Activated naive CD4-positive, alpha-beta T cell treated with anti-CD3 and anti-CD28 coated beads, Interleukin-2, amount 50 U/mL, for 72 hours (primary cell): Measurements from ENCODE around the gene IFT122. TPM values are rescaled to one million over a fixed set of nuclear protein-coding genes. Genes with fewer than 3 reads are reported as not detected.
A peak's percentile ranks its signal among the peaks of the same experiment; 100 is the strongest.
"Not testable (repeated sequence)": the region's sequence is repeated elsewhere in the genome, so short reads cannot be mapped to it uniquely, and the experiment has no call there.

ENCODE experiments used
- ATAC-seq, 2 donors: fragments of 150-1000 bp; cut with Tn5 transposase; 2 replicates each; pipeline ENCODE4 v1.10.0; 2021; ENCODE audit warnings: mild to moderate bottlenecking in 2 of 2, moderate library complexity in 2 of 2
- DNase-seq, 2 donors: peaks; one replicate each; pipeline ENCODE4 v3.0.0; 2021 to 2022; ENCODE audit warnings: low spot score in 2 of 2
- H3K27ac Mint-ChIP-seq, 2 donors: one replicate each; pipeline ENCODE4 v1.8.0; 2022; ENCODE audit warnings: mild to moderate bottlenecking in 2 of 2, mixed read lengths in 2 of 2
- H3K36me3 Mint-ChIP-seq, 2 donors: one replicate each; pipeline ENCODE4 v1.8.0; 2022; ENCODE audit warnings: mixed read lengths in 2 of 2
- H3K9me3 Mint-ChIP-seq, 2 donors: one replicate each; pipeline ENCODE4 v1.8.0; 2022; ENCODE audit warnings: mixed read lengths in 2 of 2
- total RNA-seq, 2 donors: library from RNA; stranded (reverse); gene quantifications; one replicate each; pipeline ENCODE4 v1.2.3, GENCODE V29; 2022

Gene IFT122
- total RNA-seq, 2 donors from 2014 or later: 29.5 to 39.8 TPM

DNA sequence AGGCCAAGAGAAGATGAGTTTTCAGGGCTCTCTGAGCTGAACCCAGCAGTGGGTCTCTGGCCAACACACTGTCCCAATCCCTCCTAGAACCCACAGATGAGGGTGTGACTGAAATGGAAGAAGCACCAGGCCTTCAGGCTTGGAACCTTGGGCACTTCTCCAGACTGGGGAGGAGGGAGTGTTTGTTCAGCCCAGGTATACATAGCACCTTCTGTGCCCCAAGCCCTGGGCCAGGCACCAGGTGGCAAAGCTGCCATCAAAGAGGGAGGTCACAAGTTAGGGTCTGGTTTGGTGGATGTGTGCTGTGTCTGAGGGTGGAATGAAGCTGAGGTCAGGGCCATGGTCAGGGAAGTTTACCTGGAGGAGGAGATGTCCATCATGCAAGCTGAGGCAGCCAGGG, 72.6 kb downstream of the IFT122 start:
- DNase-seq (no peak), ATAC-seq (no peak)
- H3K9me3 Mint-ChIP-seq: no peaks in the 10 kb centered on the region
- H3K27ac Mint-ChIP-seq: peak overlapping the region in 1 of 2 donors; percentile 38
- H3K36me3 Mint-ChIP-seq: no peaks in the 10 kb centered on the region

DNA sequence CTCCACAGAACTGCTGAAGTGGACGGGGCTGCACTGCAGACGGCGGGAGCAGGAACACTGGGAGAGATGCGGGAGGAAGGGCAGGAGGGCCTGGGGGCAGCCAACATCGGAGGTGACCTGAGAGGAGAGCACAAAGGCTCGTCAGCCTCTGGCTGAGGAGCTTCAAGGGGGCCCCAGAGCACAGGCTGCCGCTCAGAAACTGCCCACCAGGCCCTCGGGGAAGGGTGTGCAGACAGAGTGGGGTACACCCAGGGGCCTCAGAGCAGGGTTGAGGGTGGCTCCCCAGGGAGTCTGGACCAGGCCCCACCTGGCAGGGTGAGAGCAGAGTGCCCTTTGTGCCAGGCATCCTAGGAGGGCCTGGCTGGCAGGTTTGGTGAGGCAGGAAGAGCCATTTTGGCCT, 73.7 kb downstream of the IFT122 start:
- ATAC-seq (no peak), DNase-seq (no peak)
- Mint-ChIP-seq H3K36me3 (no peaks in the 10 kb centered on the region), H3K9me3 (no peaks in the 10 kb centered on the region), H3K27ac (no peak overlapping the region)

DNA sequence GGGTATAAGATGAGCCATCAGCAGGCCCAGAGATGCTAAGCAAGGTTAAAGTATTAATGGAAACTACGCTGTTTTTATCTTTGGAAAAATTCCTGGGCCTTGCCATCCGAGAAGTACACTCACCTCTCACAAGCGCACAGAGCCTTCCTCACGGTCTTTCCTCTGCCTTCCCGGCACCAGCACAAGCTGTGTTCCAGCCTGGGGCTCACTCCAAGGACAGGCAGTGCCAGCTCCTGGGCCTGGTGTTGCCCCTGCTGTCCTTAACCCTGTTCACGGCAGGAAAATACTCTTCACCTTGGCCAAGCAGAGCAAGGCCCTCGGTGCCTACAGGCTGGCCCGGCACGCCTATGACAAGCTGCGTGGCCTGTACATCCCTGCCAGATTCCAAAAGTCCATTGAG, 74.1 kb downstream of the IFT122 start:
- DNase-seq (no peak), ATAC-seq (no peak)
- Mint-ChIP-seq H3K27ac (no peak overlapping the region), H3K9me3 (no peaks in the 10 kb centered on the region), H3K36me3 (no peaks in the 10 kb centered on the region)

DNA sequence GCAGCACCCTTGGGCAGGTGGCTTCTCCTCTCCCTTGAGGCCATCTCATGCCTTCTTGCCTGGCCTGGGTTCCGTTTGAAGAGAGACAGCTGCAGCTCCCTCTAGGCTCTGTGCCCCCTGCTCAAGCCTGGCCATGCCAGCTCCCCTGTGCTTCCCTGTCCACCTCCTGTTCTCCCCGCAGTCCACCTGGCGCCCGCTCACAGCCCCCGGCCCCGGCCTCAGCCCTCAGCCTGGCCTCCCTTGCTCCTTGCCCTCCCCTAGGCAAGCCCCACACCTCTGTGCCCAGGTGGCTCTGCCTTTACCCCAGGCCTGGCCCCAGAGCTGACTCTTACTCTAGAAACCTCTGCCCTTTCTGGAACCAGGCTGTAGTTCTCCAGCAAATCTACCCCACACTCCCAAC, 74.5 kb downstream of the IFT122 start:
- peak overlapping the region in 1 of 2 donors; percentile 3 for H3K27ac Mint-ChIP-seq
- no peak for DNase-seq
- no peaks in the 10 kb centered on the region for H3K36me3 Mint-ChIP-seq
- no peak for ATAC-seq
- no peaks in the 10 kb centered on the region for H3K9me3 Mint-ChIP-seq

DNA sequence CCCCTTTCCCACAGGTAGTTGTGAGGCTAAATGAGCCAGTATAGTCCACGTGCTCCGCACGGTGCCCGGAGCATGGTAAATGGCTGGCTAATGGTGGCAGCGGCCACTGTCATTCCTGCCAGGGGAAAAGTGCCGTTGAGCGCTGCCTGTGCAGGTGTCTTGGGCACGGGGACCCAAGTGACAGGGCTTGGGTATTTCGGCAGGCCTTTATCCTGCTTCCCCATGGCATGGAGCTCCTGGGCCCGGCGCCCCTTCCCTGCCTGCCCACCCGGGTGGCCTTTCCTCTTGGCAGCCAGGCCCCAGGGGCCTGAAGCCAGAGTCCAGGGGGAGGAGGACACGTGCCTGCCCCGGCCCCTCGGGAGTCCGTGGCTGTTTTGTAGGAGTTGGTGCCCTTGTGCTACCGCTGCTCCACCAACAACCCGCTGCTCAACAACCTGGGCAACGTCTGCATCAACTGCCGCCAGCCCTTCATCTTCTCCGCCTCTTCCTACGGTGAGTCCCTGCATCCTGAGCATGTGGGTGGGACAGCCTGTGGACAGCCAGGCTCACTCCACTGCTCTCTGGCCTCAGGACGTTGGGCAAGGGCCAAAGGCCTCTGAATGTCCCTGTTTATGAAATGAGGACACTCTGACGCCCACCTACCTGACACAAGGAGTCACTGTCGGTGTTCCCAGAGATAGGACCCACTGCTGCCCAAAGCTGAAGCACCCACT, 75.2 kb downstream of the IFT122 start:
- not testable (repeated sequence) for DNase-seq, H3K9me3 Mint-ChIP-seq, H3K36me3 Mint-ChIP-seq, ATAC-seq
- H3K27ac Mint-ChIP-seq: peak overlapping the region in 1 of 2 donors; percentile 47

DNA sequence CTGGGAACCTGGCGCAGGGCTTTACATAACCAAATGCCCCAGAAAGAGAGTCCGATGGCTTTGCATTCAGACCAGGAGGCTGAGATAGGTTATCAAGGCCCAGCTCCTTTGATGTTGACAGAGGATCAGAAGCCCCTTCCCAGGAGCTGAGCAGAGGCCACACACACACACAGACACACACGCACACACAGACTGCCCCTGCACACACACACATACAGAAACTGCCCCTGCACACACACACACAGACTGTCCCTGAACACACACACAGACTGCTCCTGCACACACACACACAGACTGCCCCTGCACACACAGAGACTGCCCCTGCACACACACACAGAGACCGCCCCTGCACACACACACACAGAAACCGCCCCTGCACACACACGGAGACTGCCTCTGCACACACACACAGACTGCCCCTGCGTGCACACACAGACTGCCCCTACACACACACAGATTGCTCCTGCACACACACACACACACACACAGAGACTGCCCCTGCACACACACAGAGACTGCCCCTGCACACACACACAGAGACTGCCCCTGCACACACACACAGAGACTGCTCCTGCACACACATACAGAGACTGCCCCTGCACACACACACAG, 75.9 kb downstream of the IFT122 start:
- H3K9me3 Mint-ChIP-seq, ATAC-seq, DNase-seq, H3K36me3 Mint-ChIP-seq: not testable (repeated sequence)
- H3K27ac Mint-ChIP-seq: peak overlapping the region in 1 of 2 donors; percentile 63

DNA sequence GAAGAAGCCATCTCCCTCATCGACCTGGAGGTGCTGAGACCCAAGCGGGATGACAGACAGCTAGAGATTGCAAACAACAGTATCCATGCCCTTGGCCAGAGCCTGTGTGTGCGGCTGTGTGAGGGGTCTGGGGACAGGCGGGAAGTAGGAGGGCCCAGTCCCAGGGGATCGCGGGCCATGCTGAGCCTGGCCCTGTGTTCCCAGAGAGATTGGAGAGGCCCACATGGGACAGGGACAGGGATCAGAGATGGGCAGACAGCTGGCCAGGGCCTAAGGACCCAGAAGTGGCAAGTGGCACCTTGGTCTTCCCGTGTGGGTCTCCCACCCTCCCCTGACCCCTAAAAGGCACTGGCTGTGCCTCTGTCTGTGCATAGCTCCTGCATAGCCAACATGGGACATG, 77.5 kb downstream of the IFT122 start:
- no peak overlapping the region for H3K27ac Mint-ChIP-seq
- no peaks in the 10 kb centered on the region for H3K9me3 Mint-ChIP-seq
- peak in 1 of 2 donors; percentile 13 for ATAC-seq
- DNase-seq: no peak
- no peaks in the 10 kb centered on the region for H3K36me3 Mint-ChIP-seq

DNA sequence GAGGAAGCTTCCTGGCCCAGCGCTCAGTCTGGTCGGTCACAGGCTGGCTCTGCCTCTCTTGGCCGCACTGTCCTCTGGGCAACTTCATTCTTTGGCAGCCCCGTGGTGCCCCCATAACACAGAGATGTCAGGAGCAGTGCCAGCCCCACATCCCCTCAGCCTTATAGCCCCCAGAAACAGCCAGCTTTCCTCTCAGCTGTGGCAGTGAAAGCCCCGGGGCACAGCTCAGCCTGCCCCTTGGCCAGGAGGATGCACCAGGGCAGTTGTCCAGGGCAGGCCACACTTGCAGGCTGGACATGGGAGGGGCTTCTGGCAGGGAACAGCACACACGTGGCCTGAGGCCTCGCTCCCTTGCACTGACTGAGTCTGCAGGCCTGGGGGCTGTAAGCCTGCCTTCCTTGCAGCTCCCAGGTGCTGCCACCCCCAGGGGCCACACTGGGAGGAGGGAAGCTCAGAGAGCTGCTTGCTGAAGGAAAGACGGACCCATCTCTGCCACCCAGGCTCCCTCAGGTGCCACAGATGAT, 78.1 kb downstream of the IFT122 start:
- DNase-seq: no peak
- no peak overlapping the region for H3K27ac Mint-ChIP-seq
- ATAC-seq: no peak
- no peaks in the 10 kb centered on the region for H3K9me3 Mint-ChIP-seq
- H3K36me3 Mint-ChIP-seq: no peaks in the 10 kb centered on the region

DNA sequence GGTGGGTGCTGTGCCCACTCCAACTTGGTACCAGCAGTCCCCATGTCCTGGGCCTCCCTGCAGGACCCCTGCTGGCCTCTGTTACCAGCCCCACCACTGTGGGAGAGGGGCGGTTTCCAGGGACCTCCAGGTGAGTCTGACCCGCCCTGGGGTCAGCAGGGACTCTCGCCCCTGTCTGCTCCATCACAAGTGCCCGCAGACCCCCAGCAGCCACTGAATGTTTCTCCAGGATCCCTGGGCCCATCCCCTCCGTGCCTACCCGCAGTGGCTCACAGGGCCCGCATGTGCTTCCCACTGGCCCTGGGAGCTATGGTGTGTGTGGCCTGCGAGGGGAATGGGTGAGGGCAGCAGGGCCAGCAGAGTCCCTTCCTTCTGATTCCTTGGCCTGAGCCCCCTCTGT, 78.6 kb downstream of the IFT122 start:
- no peaks in the 10 kb centered on the region for H3K9me3 Mint-ChIP-seq

DNA sequence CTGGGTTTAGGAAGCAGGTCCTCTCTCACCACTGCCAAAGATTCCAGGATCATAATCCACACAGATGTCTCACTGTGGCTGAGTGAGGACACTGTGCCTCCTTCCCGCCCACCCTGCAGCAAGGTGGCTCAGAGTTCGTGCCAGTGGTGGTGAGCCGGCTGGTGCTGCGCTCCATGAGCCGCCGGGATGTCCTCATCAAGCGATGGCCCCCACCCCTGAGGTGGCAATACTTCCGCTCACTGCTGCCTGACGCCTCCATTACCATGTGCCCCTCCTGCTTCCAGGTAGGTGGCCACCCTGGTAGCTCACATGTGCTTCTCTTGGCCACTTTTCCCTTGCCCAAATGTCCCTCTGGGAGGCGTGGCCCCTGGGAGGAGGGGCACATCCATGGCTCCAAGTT, 79.4 kb downstream of the IFT122 start:
- Mint-ChIP-seq H3K9me3 (no peaks in the 10 kb centered on the region), H3K27ac (no peak overlapping the region), H3K36me3 (no peaks in the 10 kb centered on the region)
- DNase-seq: no peak
- no peak for ATAC-seq

More for the DNA sequence above, 78.6 kb downstream of the IFT122 start:
- DNase-seq (no peak), ATAC-seq (no peak)
- H3K27ac Mint-ChIP-seq: no peak overlapping the region
- H3K36me3 Mint-ChIP-seq: no peaks in the 10 kb centered on the region

DNA sequence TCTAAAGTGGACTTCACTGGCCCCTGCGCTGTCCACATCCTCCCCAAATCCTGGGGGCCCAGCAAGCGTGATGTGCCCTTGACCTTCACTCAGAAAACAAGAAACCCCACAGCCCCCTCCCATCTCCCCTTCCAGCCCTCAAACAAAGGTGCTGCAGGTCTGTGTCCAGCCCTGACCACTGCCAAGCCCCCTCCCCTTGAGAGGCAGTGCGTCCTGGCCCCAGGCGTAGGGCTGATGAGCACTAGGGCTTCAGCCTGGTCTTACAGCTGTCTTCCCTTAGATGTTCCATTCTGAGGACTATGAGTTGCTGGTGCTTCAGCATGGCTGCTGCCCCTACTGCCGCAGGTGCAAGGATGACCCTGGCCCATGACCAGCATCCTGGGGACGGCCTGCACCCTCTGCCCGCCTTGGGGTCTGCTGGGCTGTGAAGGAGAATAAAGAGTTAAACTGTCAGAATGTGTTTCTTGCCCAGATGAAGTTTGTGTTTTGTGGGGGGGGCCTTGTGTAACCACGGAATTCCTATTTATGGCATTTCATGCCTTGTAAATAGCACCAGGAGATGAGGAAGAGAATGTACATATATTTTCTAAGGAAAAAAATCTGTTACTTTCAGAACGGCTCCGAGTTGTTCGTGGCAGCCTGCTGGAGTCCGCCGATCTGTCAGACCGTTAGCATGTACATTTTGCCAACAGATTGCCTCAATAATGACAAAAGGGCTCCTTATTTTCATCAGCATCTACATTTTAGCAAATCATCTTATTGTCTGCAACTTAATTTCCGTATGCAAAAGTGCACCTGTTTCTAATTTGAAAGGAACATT, 80.1 kb downstream of the IFT122 start:
- DNase-seq (no peak), ATAC-seq (no peak)
- no peaks in the 10 kb centered on the region for H3K36me3 Mint-ChIP-seq
- no peaks in the 10 kb centered on the region for H3K9me3 Mint-ChIP-seq
- H3K27ac Mint-ChIP-seq: no peak overlapping the region

DNA sequence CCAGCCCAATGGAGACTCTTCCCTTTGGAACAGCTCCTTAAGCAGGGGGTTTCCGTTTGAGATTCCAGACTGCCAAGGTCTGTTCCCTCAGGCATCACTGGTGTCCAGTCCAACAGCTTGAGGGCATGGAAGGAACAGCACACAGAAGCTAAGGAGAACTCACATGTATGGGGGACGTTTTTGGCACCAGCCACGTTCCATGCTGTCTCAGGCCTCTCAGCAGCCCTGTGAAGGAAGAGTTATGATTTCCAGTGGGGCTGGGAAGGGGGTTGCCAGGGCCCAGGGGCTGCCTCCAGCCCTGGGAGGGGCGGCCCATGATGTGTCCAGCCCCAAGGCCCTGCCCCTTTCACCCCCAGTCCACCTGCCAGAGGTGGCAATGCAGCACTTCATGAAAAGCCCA, 80.9 kb downstream of the IFT122 start:
- no peak for ATAC-seq
- H3K27ac Mint-ChIP-seq: no peak overlapping the region

DNA sequence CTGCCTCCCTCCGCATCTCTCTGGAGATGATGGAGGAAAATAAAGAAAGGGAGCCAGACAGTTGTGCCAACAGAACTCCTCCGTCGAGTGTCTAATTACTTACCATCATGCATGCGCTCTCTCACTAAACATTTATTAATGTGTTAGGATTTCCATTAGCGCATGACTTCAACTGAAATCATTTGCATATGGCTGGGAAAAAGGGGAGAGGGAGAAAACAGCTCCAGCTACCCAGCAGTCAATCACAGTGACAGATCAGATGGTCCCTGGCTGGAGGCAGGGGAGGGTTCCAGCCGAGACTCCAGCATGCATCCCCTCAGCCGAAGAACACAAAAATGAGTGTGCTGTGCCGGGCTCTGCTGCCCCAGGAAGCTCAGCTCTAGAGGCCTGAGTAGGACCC, 81.6 kb downstream of the IFT122 start:
- ATAC-seq (no peak), DNase-seq (no peak)
- Mint-ChIP-seq H3K9me3 (no peaks in the 10 kb centered on the region), H3K36me3 (no peaks in the 10 kb centered on the region), H3K27ac (no peak overlapping the region)

More for the DNA sequence above, 80.9 kb downstream of the IFT122 start:
- Mint-ChIP-seq H3K36me3 (no peaks in the 10 kb centered on the region), H3K9me3 (no peaks in the 10 kb centered on the region)
- no peak for DNase-seq

DNA sequence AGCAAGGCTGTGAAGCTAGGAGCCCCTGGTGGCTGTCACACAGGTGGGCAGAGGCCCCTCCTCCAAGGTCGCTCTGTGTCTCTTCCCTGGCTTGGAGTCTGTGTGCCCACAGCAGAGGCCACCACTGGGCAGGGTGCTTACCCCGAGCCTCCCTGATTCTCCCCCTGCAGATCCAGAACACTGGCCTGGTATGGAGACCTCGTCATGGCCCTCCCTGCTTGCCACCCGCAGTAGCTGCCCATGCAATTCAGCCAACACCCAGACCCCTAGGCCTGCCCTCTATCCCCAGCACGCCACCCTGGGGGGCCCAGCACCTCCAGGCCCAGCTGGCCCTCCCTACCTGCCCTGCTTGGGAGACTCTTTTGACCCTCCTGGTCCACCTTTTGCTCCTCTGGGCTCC, 82.9 kb downstream of the IFT122 start:
- H3K36me3 Mint-ChIP-seq: no peaks in the 10 kb centered on the region
- DNase-seq: no peak
- H3K9me3 Mint-ChIP-seq: no peaks in the 10 kb centered on the region
- no peak overlapping the region for H3K27ac Mint-ChIP-seq
- no peak for ATAC-seq

DNA sequence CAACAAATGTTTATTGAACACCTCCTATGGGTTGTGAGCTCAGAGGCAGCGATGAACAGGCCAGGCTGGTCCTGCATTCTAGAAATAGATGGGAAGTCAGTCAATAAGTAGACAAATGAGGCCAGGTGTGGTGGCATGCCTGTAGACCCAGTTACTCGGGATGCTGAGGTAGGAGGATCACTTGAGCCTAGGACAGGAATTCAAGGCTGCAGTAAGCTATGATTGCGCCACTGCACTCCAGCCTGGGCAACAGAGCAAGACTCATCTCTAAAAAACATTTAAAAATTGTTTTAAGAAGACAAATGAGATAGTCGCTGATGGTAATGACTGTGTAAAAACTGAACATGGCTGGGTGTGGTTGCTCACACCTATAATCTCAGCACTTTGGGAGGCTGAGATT, 84.1 kb downstream of the IFT122 start:
- DNase-seq: no peak
- Mint-ChIP-seq H3K27ac (no peak overlapping the region), H3K9me3 (no peaks in the 10 kb centered on the region), H3K36me3 (no peaks in the 10 kb centered on the region)
- ATAC-seq: no peak

DNA sequence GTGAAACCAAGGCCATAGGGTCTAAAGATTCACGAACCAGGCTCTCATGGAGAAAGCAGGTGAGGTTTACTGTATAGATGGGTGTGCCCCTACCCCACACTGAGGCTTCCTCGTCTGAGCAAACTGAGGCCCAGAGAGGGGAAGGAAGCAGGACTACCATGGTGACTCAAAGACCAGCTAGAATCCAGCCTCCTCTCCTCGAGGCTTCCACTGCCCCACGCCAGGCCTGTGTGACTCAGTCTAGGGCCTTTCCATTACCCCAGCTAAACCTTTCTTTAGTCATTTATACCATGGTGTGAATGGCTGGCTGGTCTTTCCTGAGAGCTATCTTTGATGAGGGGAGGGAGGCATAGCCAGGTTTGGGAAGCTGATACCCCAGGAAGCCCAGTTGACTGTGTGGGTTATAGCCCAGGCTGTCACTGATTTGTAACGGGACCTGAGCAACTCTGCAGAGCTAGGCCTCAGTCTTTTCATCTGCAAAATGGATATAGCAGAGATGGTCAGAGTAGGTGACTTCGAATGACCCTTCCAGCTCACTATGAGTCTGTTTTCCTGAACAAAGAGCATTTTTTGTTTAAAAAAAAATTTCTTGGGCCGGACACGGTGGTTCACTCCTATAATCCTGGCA, 85.4 kb downstream of the IFT122 start:
- DNase-seq: no peak
- H3K9me3 Mint-ChIP-seq: no peaks in the 10 kb centered on the region

More for the DNA sequence above, 85.4 kb downstream of the IFT122 start:
- peak; percentile 70 to 94 for ATAC-seq
- no peaks in the 10 kb centered on the region for H3K36me3 Mint-ChIP-seq
- peak overlapping the region in 1 of 2 donors; percentile 55 for H3K27ac Mint-ChIP-seq
